ENCODE data around the gene VTI1A. TPM values are rescaled to one million over a fixed set of nuclear protein-coding genes. Genes with fewer than 3 reads are reported as not detected.

VTI1A gene
- total and polyA plus RNA-seq, 2 of the 4 experiments (the other 2 are of a cell fraction), result 9.7 to 24.9 TPM

- no peaks in the 10 kb centered on the region for H3K79me1 ChIP-seq (ENCODE audit: low read depth in 1 of 2, low read length in 2 of 2)
- intact Hi-C loops (cut with micrococcal nuclease), result no loop called here
- H4K91ac ChIP-seq (ENCODE audit: insufficient read depth, low read depth, low read length), result no peak overlapping the region
- no peak overlapping the region for H2BK120ac ChIP-seq (ENCODE audit: low read depth, low read length)
- POLR2A ChIA-PET (ENCODE audit: unreplicated experiment), result interaction anchor here (0.7 kb wide), 1 partner anchor 139 kb away, joined by 7 read pairs; no protein-coding TSS in a partner anchor
- no peak overlapping the region for H2BK15ac ChIP-seq (ENCODE audit: low read depth, low read length)
- ATAC-seq (ENCODE audit: low read depth), result no peak
- H4K8ac ChIP-seq (ENCODE audit: low read depth in 2 of 2, low read length in 2 of 2), result no peak overlapping the region
- no peak overlapping the region for H2BK5ac ChIP-seq (ENCODE audit: low read depth, low read length, poor library complexity, severe bottlenecking)
- no peak overlapping the region for H4K5ac ChIP-seq (ENCODE audit: low read depth, low read length)
- H3K4me1 ChIP-seq (ENCODE audit: control insufficient read depth, insufficient read depth, low read length), result no peaks in the 10 kb centered on the region
- H3K36me3 ChIP-seq (ENCODE audit: control insufficient read depth, insufficient read depth, low read length), result no peaks in the 10 kb centered on the region
- H3K4me2 ChIP-seq (ENCODE audit: low read depth, low read length), result no peak overlapping the region
- no peak overlapping the region for H2AK5ac ChIP-seq (ENCODE audit: low read depth, low read length)
- H3K9me3 ChIP-seq (ENCODE audit: control insufficient read depth, insufficient read depth, low read length), result no peaks in the 10 kb centered on the region
- no peak for DNase-seq
- CTCF ChIA-PET, result interaction anchor here (1.1 kb wide), 1 partner anchor 685 kb away, joined by 3 read pairs; no protein-coding TSS in a partner anchor
- no peaks in the 10 kb centered on the region for H4K20me1 ChIP-seq (ENCODE audit: insufficient read depth, low read length)
- no peak overlapping the region for H2BK20ac ChIP-seq (ENCODE audit: low read depth, low read length)
- BruUV-seq (replicated peaks), result no TSS peak
- TF ChIP-seq MAFK (IDR thresholded peaks at IDR 0.05; ENCODE audit: low read depth, low read length) (no peak), RFX5 (IDR thresholded peaks at IDR 0.05; ENCODE audit: low read depth, low read length) (no peak), FOS (IDR thresholded peaks at IDR 0.05; ENCODE audit: low read depth, low read length) (no peak), USF2 (IDR thresholded peaks at IDR 0.05; ENCODE audit: low read depth, low read length) (no peak), RCOR1 (IDR thresholded peaks at IDR 0.05; ENCODE audit: insufficient replicate concordance, low read length) (no peak), NFE2L2 (IDR thresholded peaks at IDR 0.05; ENCODE audit: low read depth, low read length) (no peak), CTCF (conservative IDR thresholded peaks at IDR 0.05; ENCODE audit: low read depth, low read length) (no peak), MXI1 (IDR thresholded peaks at IDR 0.05; ENCODE audit: borderline replicate concordance, low read depth, low read length) (no peak), POLR2A (IDR thresholded peaks at IDR 0.05; ENCODE audit: low read depth, low read length) (no peak)
- H3K9me1 ChIP-seq (ENCODE audit: insufficient read depth, low read length), result no peaks in the 10 kb centered on the region
- no peak overlapping the region for H3K14ac ChIP-seq (replicated peaks; ENCODE audit: low read depth, low read length)
- dilution Hi-C loops (cut with HindIII; ENCODE audit: low sequenced_read_pairs, unreplicated experiment), result no loop called here
- no peak overlapping the region for H3K4ac ChIP-seq (ENCODE audit: low read depth, low read length)
- H3K9ac ChIP-seq (ENCODE audit: low read depth, low read length), result no peak overlapping the region
- H3K18ac ChIP-seq (ENCODE audit: low read depth, low read length), result no peak overlapping the region
- in situ Hi-C loops (cut with MboI; ENCODE audit: low sequenced_read_pairs), result loop anchor here (25.0 kb wide), 1 partner anchor 687 kb away; no protein-coding TSS in a partner anchor
- H3K27me3 ChIP-seq (ENCODE audit: control insufficient read depth, insufficient read depth, low read length), result no peaks in the 10 kb centered on the region
- no peak overlapping the region for H3K4me3 ChIP-seq (ENCODE audit: insufficient read depth, low read depth, low read length)
- H2AK9ac ChIP-seq (replicated peaks; ENCODE audit: low read depth, low read length, poor library complexity), result no peak overlapping the region
- no peak overlapping the region for H3K56ac ChIP-seq (ENCODE audit: extremely low read depth, insufficient read depth, low read length)
- no peak overlapping the region for H2AFZ ChIP-seq (replicated peaks; ENCODE audit: low read length, poor library complexity)
- H3K27ac ChIP-seq (ENCODE audit: insufficient read depth, low read length), result no peak overlapping the region
- no peak overlapping the region for H3K23ac ChIP-seq (ENCODE audit: low read depth, low read length)
Measured at GRCh38 chr10:112700215-112700671, 253.2 kb downstream of the VTI1A start.

Measured in IMR-90 (cell line).